CD14-positive monocyte (primary cell): ENCODE measurements around the gene PDLIM4. TPM values are rescaled to one million over a fixed set of nuclear protein-coding genes. Genes with fewer than 3 reads are reported as not detected.

ENCODE experiments used
- DNase-seq, 3 donors: peaks; one replicate each; pipeline ENCODE4 v3.0.0-alpha.2; 2011 to 2022
- H2AFZ ChIP-seq: 2 replicates; pipeline ENCODE4 v1.6.0; 2012; ENCODE audit warnings: mild to moderate bottlenecking, low read depth, low read length, inconsistent platforms; ENCODE audit not compliant: insufficient read depth, poor library complexity, severe bottlenecking
- H3K27ac ChIP-seq, 2 donors: 1 replicate in 1 of 2; 2 replicates in 1 of 2; pipeline ENCODE4 v1.5.1; 2012 to 2013; ENCODE audit warnings: low read length in 2 of 2, control low read depth in 1 of 2, inconsistent platforms in 1 of 2, low read depth in 1 of 2, mild to moderate bottlenecking in 1 of 2
- H3K27me3 ChIP-seq, 2 donors: one replicate each; pipeline versions ENCODE4 v1.6.0 to v1.6.1; 2011 to 2013; ENCODE audit warnings: low read length in 2 of 2; ENCODE audit not compliant: control insufficient read depth in 2 of 2, insufficient read depth in 2 of 2
- H3K36me3 ChIP-seq, 2 donors: replicated peaks in 1 of 2; 1 replicate in 1 of 2; 2 replicates in 1 of 2; pipeline versions ENCODE4 v1.5.1 to v1.6.1; 2012 to 2013; ENCODE audit warnings: low read length in 2 of 2, control low read depth in 1 of 2, inconsistent platforms in 1 of 2, mild to moderate bottlenecking in 1 of 2; ENCODE audit not compliant: insufficient read depth in 2 of 2, control insufficient read depth in 1 of 2
- H3K4me1 ChIP-seq, 2 donors: 1 replicate in 1 of 2; 2 replicates in 1 of 2; pipeline versions ENCODE4 v1.5.1 to v1.6.1; 2012 to 2013; ENCODE audit warnings: low read length in 2 of 2, control low read depth in 1 of 2, inconsistent platforms in 1 of 2, mild to moderate bottlenecking in 1 of 2, moderate library complexity in 1 of 2; ENCODE audit not compliant: insufficient read depth in 2 of 2, control insufficient read depth in 1 of 2
- H3K4me2 ChIP-seq: replicated peaks from 2 replicates; pipeline ENCODE3; 2012; ENCODE audit warnings: low read length, moderate library complexity, mild to moderate bottlenecking; ENCODE audit not compliant: poor library complexity, severe bottlenecking; ENCODE audit errors: extremely low read depth
- H3K4me3 ChIP-seq, 3 experiments: fragments of 200-600 bp in 1 of 3; sonication (generic) in 1 of 3; replicated peaks in 1 of 3; 1 replicate in 2 of 3; 2 replicates in 1 of 3; pipeline ENCODE4 v1.5.1; 2011 to 2013; ENCODE audit warnings: low read length in 3 of 3, mild to moderate bottlenecking in 3 of 3, control low read depth in 2 of 3, low read depth in 2 of 3, inconsistent platforms in 1 of 3, moderate library complexity in 1 of 3
- H3K79me2 ChIP-seq: 2 replicates; pipeline ENCODE4 v1.6.0; 2012; ENCODE audit warnings: mild to moderate bottlenecking, control low read depth, inconsistent platforms, low read length, moderate library complexity; ENCODE audit not compliant: insufficient read depth
- H3K9ac ChIP-seq: 2 replicates; pipeline ENCODE4 v1.6.0; 2017; ENCODE audit warnings: low read length, mild to moderate bottlenecking; ENCODE audit not compliant: insufficient read depth, poor library complexity, severe bottlenecking
- H3K9me3 ChIP-seq, 2 donors: replicated peaks in 1 of 2; 1 replicate in 1 of 2; 2 replicates in 1 of 2; pipeline versions ENCODE4 v1.5.1 to v1.6.1; 2012 to 2013; ENCODE audit warnings: low read length in 2 of 2, control low read depth in 1 of 2; ENCODE audit not compliant: control insufficient read depth in 1 of 2, insufficient read depth in 1 of 2
- H4K20me1 ChIP-seq: 2 replicates; pipeline ENCODE4 v1.6.0; 2012; ENCODE audit warnings: mild to moderate bottlenecking, low read length, control low read depth, moderate library complexity; ENCODE audit not compliant: insufficient read depth
- H3K27ac Mint-ChIP-seq, 7 donors: one replicate each; pipeline ENCODE4 v1.8.0; 2020; ENCODE audit warnings: mild to moderate bottlenecking in 7 of 7, mixed read lengths in 7 of 7, moderate library complexity in 6 of 7, inconsistent platforms in 2 of 7
- H3K27me3 Mint-ChIP-seq, 3 donors: one replicate each; pipeline ENCODE4 v1.8.0; 2021 to 2022; ENCODE audit warnings: low read depth in 3 of 3, mild to moderate bottlenecking in 3 of 3, mixed read lengths in 3 of 3, moderate library complexity in 3 of 3, inconsistent platforms in 1 of 3
- H3K36me3 Mint-ChIP-seq, 2 donors: one replicate each; pipeline ENCODE4 v1.8.0; 2020; ENCODE audit warnings: mixed read lengths in 2 of 2, inconsistent platforms in 1 of 2, mild to moderate bottlenecking in 1 of 2
- H3K4me1 Mint-ChIP-seq: one replicate; pipeline ENCODE4 v1.8.0; 2020; ENCODE audit warnings: mild to moderate bottlenecking, mixed read lengths
- H3K4me3 Mint-ChIP-seq, 2 donors: one replicate each; pipeline ENCODE4 v1.8.0; 2020; ENCODE audit warnings: mild to moderate bottlenecking in 2 of 2, mixed read lengths in 2 of 2, moderate library complexity in 1 of 2
- H3K9me3 Mint-ChIP-seq, 7 donors: one replicate each; pipeline ENCODE4 v1.8.0; 2020 to 2022; ENCODE audit warnings: mixed read lengths in 7 of 7, mild to moderate bottlenecking in 6 of 7, moderate library complexity in 6 of 7, inconsistent platforms in 2 of 7
- CTCF ChIP-seq: fragments of 200-600 bp; IDR thresholded peaks from one replicate; pipeline ENCODE4 v1.8.0; 2022; ENCODE audit warnings: antibody characterized with exemption, mild to moderate bottlenecking
- WGBS: methylation state at CpG from one replicate; pipeline ENCODE4 v1.1.5; 2013; ENCODE audit warnings: missing lambda C conversion rate; ENCODE audit not compliant: insufficient coverage; 5-methylcytosine and 5-hydroxymethylcytosine counted together
- intact Hi-C, 2 donors: fragments of 100-400 bp; cut with micrococcal nuclease; formaldehyde crosslinking; loops; one replicate each; pipeline versions ENCODE4 v1.15.0 to v1.15.1; 2023
- polyA plus RNA-seq, 3 donors: library from polyadenylated mRNA; depleted of rRNA in 1 of 3; unstranded in 2 of 3; stranded (reverse) in 1 of 3; fragments of 300-500 nt in 2 of 3; fragments of >200 nt in 1 of 3; fragmentation: Illumina TruSeq in 2 of 3; gene quantifications; 1 replicate in 2 of 3; 2 replicates in 1 of 3; pipeline ENCODE4 v1.2.3, GENCODE V29; 2012 to 2021

The PDLIM4 gene
- polyA plus RNA-seq, 3 donors = not detected

DNA sequence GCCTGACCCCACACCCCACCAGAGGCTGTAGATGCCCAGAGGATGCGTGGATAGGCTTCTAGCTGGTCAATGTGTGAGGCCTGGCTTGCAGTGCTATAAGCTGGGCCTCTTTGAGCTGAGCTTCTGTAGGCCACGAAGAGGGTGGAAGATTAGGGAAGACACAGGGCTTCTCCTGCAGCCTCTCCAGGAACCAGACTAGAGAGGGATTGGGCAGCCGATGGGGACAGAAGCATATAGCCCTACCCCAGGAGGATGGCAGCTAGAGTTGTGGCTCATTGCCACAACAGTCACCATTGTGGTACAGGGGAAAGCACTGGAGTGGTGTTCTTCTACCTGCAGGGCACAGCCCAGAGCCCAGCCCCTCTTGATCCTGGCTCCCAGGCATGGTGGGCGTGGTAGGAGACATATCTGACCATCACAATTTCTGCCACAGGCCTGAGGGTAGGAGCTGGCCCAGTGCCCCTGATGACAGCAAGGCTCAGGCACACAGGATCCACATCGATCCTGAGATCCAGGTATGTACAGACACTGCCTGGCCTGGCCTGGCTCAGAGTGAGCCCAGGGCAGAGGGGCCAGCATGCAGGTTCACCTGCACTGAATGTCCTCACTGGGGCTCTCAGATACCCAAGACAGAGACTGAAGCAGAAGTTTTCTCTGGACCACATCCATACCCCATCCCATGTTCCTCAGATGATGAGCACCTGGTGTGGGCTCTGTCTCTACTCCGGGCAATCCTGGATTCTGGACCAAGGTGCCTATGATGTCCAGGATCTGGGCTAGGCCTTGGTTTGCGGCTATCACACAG, 8.7 kb downstream of the PDLIM4 start:
- Histone ChIP-seq H3K4me1 (peaks cover 0 to 2% of the 10 kb centered on the region in 2 donors), H3K4me2 (no peak overlapping the region), H3K27me3 (no peaks in the 10 kb centered on the region), H3K27ac (no peak overlapping the region), H4K20me1 (no peaks in the 10 kb centered on the region), H2AFZ (no peak overlapping the region), H3K79me2 (no peaks in the 10 kb centered on the region), H3K9ac (no peak overlapping the region), H3K36me3 (no peaks in the 10 kb centered on the region), H3K4me3 (no peak overlapping the region), H3K9me3 (no peaks in the 10 kb centered on the region)
- Mint-ChIP-seq H3K27me3 (peaks cover 5 to 16% (median 6%) of the 10 kb centered on the region in 3 donors), H3K9me3 (no peaks in the 10 kb centered on the region), H3K4me3 (no peak overlapping the region), H3K4me1 (peaks cover 3% of the 10 kb centered on the region), H3K36me3 (no peaks in the 10 kb centered on the region), H3K27ac (peak overlapping the region in 1 of 7 donors; percentile 59)
- no peak for TF ChIP-seq CTCF
- WGBS = 90% methylated on average over 5 of the region's 7 CpGs
- no peak for DNase-seq
- intact Hi-C loops = no loop called here

DNA sequence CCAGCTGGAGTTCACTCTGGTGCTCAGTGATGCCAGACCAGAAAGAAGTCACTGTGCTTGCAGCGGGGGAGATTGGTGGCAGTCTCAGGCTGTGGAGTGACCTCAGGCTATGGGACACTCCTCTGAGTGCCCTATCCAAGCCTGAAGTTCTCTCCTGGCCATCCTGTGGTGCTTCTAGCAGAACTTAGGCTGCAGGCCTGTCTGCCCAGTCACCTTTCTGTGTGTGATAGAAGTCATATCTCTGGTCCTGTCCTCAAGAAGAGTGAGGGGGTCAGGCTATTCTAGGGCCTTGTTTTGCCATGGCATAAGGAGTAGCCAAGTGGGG, 9.3 kb downstream of the PDLIM4 start:
- H3K36me3 ChIP-seq = no peaks in the 10 kb centered on the region
- H3K4me1 ChIP-seq = peaks cover 0 to 8% of the 10 kb centered on the region in 2 donors
- H3K36me3 Mint-ChIP-seq = no peaks in the 10 kb centered on the region
- peaks cover 7 to 14% (median 11%) of the 10 kb centered on the region in 3 donors for H3K27me3 Mint-ChIP-seq
- H3K4me3 Mint-ChIP-seq = no peak overlapping the region
- H3K27me3 ChIP-seq = no peaks in the 10 kb centered on the region
- DNase-seq = no peak
- no peaks in the 10 kb centered on the region for H3K79me2 ChIP-seq
- peaks cover 7% of the 10 kb centered on the region for H3K4me1 Mint-ChIP-seq
- H3K27ac ChIP-seq = no peak overlapping the region
- 100% methylated on average over 1 of the region's 1 CpG for WGBS
- TF ChIP-seq CTCF = no peak
- no peaks in the 10 kb centered on the region for H3K9me3 Mint-ChIP-seq
- H3K27ac Mint-ChIP-seq = peak overlapping the region in 1 of 7 donors; percentile 59
- H3K4me3 ChIP-seq = no peak overlapping the region
- H2AFZ ChIP-seq = no peak overlapping the region
- no peaks in the 10 kb centered on the region for H3K9me3 ChIP-seq
- no peak overlapping the region for H3K9ac ChIP-seq
- no peaks in the 10 kb centered on the region for H4K20me1 ChIP-seq
- no peak overlapping the region for H3K4me2 ChIP-seq
- intact Hi-C loops = no loop called here
